Coronary artery (tissue), 2 donors: ENCODE measurements around the gene DISC1.

ENCODE experiments used
- DNase-seq: peaks from one replicate; pipeline ENCODE4 v3.0.0-alpha.2; 2017; ENCODE audit warnings: low spot score
- H3K27ac ChIP-seq, 2 donors: fragments of 200-600 bp; sonication (generic); one replicate each; pipeline ENCODE4 v1.5.1; 2016 to 2019
- H3K4me3 ChIP-seq: fragments of 200-600 bp; sonication (generic); 2 replicates; pipeline ENCODE4 v1.5.1; 2016; ENCODE audit warnings: mild to moderate bottlenecking, moderate library complexity
- CTCF ChIP-seq: fragments of 200-600 bp; sonication (generic); IDR thresholded peaks from one replicate; pipeline ENCODE4 v1.5.1; 2019; ENCODE audit warnings: antibody characterized with exemption

DISC1 gene

GRCh38 chr1:231597971-231598370 lies 28.6 kb upstream of the DISC1 start:
- DNase-seq = no peak
- no peak for TF ChIP-seq CTCF
- Histone ChIP-seq H3K4me3 (no peak overlapping the region), H3K27ac (no peak overlapping the region)

- H3K27ac ChIP-seq = peak overlapping the region in 1 of 2 donors; percentile 53
- DNase-seq = no peak
These were observed 26.1 kb upstream of the DISC1 start for GRCh38 chr1:231600458-231600976.

GRCh38 chr1:231601824-231602672 lies 24.5 kb upstream of the DISC1 start:
- H3K27ac ChIP-seq = no peak overlapping the region
- no peak for TF ChIP-seq CTCF
- DNase-seq = no peak
- H3K4me3 ChIP-seq = no peak overlapping the region

More at GRCh38 chr1:231600458-231600976, 26.1 kb upstream of the DISC1 start:
- TF ChIP-seq CTCF = no peak
- no peak overlapping the region for H3K4me3 ChIP-seq

- no peak for TF ChIP-seq CTCF
- H3K4me3 ChIP-seq = no peak overlapping the region
- DNase-seq = no peak
- H3K27ac ChIP-seq = no peak overlapping the region
These were observed 24.0 kb upstream of the DISC1 start for GRCh38 chr1:231602673-231602984.

GRCh38 chr1:231603598-231604275 lies 22.9 kb upstream of the DISC1 start:
- peak; percentile 74 for TF ChIP-seq CTCF
- Histone ChIP-seq H3K4me3 (peak overlapping the region; percentile 67), H3K27ac (no peak overlapping the region)
- DNase-seq = no peak

GRCh38 chr1:231604276-231604621 lies 22.3 kb upstream of the DISC1 start:
- no peak for DNase-seq
- TF ChIP-seq CTCF = no peak
- no peak overlapping the region for H3K27ac ChIP-seq
- H3K4me3 ChIP-seq = no peak overlapping the region
